ENCODE measurements around the gene CATSPERD. TPM values are rescaled to one million over a fixed set of nuclear protein-coding genes. Genes with fewer than 3 reads are reported as not detected.

The CATSPERD gene
- total RNA-seq, 4 donors from 2014 or later: 0.27 to 0.47 TPM; not detected in 2

DNA sequence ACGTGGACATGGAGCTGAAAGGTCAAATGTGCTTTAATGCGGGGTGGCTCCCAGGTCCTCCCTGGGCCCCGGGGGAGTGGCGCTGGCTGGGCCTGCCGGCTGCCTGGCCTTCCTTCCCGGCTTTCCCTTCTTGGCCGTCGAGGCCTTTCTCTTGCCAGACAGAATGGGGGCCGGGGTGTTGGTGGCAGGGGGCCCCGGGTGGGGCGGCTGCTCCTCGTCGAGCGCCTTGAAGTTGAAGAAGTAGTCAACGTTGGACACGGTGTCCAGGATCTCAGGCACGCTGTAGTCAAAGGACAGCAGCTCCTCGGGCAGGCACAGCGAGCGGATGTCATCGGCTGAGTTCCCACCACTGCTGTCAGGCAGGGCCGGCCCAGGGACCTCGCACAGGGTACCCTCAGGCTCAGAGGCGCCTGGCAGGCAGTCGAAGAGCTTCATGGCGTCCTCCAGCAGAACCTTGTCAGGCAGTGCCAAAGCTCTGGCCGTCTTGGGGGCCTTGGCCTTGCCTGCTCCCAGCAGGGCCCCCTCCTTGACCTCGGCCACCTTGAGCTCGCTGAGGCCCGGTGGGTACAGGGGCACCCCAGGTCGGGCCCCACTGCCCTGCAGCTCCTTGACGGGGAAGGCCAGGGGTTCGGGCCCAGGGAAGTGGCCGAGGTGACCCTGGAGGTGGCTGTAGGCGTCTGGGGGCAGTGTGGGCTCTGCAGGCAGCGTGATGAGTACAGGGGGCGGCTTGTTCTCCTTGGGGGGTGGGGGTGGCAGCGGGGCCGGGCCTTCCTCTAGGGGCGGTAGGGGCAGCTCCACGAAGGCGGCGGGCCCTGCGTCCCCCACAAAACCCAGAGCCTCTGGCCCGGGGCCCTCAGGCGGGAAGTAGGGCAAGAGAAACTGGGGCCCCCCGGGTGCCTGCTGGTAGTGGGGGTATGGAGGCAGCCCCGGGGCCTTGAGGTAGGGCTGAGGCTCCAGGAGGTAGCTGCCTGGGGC lies 62.8 kb downstream of the CATSPERD start:
- no peak overlapping the region for H3K4me3 ChIP-seq
- H3K36me3 ChIP-seq: peaks cover 0 to 56% of the 10 kb centered on the region in 2 donors
- no peaks in the 10 kb centered on the region for H3K4me1 ChIP-seq
- H3K27ac ChIP-seq: no peak overlapping the region
- no peak for ATAC-seq
- WGBS, 2 donors (ENCODE audit: low coverage in 1 of 2): no CpG with 5 or more reads among the region's 48 CpGs
- H3K27me3 ChIP-seq: no peaks in the 10 kb centered on the region
- H3K9me3 ChIP-seq: no peaks in the 10 kb centered on the region
- TF ChIP-seq POLR2AphosphoS5 (IDR thresholded peaks at IDR 0.05): no peak
- no peak for TF ChIP-seq EP300 (IDR thresholded peaks at IDR 0.05)
- no peak for TF ChIP-seq POLR2A (IDR thresholded peaks at IDR 0.05)
- TF ChIP-seq, protein P1, sequence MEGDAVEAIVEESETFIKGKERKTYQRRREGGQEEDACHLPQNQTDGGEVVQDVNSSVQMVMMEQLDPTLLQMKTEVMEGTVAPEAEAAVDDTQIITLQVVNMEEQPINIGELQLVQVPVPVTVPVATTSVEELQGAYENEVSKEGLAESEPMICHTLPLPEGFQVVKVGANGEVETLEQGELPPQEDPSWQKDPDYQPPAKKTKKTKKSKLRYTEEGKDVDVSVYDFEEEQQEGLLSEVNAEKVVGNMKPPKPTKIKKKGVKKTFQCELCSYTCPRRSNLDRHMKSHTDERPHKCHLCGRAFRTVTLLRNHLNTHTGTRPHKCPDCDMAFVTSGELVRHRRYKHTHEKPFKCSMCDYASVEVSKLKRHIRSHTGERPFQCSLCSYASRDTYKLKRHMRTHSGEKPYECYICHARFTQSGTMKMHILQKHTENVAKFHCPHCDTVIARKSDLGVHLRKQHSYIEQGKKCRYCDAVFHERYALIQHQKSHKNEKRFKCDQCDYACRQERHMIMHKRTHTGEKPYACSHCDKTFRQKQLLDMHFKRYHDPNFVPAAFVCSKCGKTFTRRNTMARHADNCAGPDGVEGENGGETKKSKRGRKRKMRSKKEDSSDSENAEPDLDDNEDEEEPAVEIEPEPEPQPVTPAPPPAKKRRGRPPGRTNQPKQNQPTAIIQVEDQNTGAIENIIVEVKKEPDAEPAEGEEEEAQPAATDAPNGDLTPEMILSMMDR (IDR thresholded peaks at IDR 0.05): no peak

DNA sequence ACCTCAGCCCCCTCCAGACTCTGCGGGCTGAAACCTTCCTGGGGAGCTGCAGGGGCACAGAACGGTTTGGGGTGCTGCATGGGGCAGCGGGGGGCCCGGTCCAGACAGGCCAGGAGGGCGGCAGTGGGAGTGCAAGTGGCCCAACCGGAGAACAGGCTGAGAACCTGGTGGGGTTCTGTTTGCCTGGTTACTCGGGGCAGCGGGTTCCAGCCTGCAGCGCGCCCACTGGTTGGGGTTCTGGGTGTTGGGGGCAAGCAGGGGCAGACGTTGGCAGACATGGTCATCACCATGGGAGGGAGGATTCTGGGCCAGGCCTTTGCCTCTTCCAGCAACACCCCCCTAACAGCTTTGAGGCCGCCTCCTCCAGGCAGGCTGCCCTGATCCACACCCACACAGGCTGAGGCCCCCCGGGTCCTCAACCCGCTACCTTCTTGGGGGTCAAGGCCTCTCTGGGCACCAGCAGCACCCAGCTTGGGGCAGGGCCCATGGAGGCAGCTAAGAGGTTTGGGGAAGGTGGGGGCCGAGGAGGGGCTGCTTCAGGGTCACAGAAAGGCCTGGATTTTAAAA lies 64.2 kb downstream of the CATSPERD start, which contains the start of gene PRR22:
Gene PRR22 (minus strand): TSS at position 166 of the 567 bp plus-strand sequence. CDS start 86 bp downstream, at position 80.
- no peak for ATAC-seq
- H3K4me3 ChIP-seq: no peak within 1 kb of the TSS
- no peaks in the 10 kb centered on the region for H3K27me3 ChIP-seq
- WGBS, 2 donors (ENCODE audit: low coverage in 1 of 2): 92% methylated on average over 5 of the region's 15 CpGs; no CpG with 5 or more reads in 1 of the 2 donors
- H3K36me3 ChIP-seq: peaks cover 0 to 70% of the 10 kb centered on the region in 2 donors
- peaks cover 0 to 2% (median 0%) of the 10 kb centered on the region in 3 donors for H3K4me1 ChIP-seq
- H3K9me3 ChIP-seq: no peaks in the 10 kb centered on the region
- no peak within 1 kb of the TSS for H3K27ac ChIP-seq
- no peak for TF ChIP-seq EP300 (IDR thresholded peaks at IDR 0.05)

DNA sequence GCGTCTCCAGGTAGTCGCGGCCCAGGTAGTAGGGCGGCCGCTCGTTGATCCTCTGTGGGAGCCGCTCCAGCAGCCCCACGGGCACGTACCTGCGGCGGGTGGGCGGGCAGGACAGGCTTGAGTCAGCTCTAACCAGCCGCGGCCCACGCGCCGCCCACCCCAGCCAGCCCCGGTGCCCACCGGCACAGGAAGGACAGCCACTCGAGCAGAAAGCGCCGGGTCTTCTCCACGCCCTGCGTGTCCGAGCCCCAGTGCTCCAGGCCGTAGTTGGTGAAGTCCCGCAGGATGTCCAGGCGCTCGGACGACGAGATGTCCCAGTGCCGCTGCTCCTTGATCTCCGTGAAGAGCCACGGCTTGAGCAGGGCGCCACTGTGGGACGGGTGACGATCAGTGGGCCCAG lies 65.0 kb downstream of the CATSPERD start:
- Histone ChIP-seq H3K4me3 (no peak overlapping the region), H3K4me1 (peaks cover 0 to 10% (median 6%) of the 10 kb centered on the region in 3 donors), H3K36me3 (peaks cover 0 to 75% of the 10 kb centered on the region in 2 donors), H3K9me3 (no peaks in the 10 kb centered on the region), H3K27ac (no peak overlapping the region), H3K27me3 (no peaks in the 10 kb centered on the region)
- TF ChIP-seq, protein P1 (IDR thresholded peaks at IDR 0.05): no peak
- no peak for TF ChIP-seq POLR2A (IDR thresholded peaks at IDR 0.05)
- no peak for TF ChIP-seq EP300 (IDR thresholded peaks at IDR 0.05)
- no peak for TF ChIP-seq POLR2AphosphoS5 (IDR thresholded peaks at IDR 0.05)
- no peak for ATAC-seq
- no CpG with 5 or more reads among the region's 37 CpGs for WGBS, 2 donors (ENCODE audit: low coverage in 1 of 2)

DNA sequence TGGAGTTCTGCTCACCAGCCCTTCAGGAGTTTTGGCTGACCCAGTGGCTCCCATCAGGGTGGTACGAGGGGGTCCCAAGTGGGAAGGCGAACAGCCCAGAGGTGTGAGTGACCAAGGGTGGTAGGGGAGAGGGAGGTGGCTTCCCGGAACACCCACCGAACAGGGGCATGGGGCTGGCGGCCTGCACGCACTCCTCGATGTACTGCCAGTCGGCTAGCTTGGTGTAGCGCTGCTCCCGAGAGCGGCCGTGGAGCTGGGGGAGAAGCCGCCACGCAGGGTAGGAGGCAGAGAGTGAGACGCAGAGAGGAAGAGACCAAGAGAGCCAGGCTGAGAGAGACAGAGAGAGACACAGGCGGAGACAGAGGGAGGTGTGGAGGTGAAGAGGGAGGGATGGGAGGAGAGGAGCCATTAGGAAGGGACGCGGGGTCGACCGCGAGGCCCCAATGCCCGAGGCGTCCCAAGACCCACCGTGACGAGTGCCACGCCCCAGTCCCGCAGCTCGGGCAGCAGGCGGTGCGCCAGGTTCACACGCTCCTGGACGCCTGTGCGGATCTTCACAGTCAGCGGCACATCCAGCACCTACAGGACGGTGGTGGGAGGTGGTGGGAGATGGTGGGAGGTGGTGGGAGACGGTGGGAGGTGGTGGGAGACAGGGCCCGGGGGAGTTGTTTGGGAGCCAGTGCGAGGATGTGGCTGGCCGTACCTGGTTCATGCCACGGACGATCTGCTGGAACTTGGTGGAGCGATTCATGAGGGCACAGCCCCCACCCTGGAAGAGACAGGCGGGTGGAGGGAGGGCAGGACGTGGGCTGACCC lies 66.4 kb downstream of the CATSPERD start:
- Histone ChIP-seq H3K4me1 (peaks cover 0 to 10% (median 6%) of the 10 kb centered on the region in 3 donors), H3K27me3 (no peaks in the 10 kb centered on the region), H3K27ac (no peak overlapping the region), H3K9me3 (no peaks in the 10 kb centered on the region), H3K36me3 (peaks cover 0 to 75% of the 10 kb centered on the region in 2 donors), H3K4me3 (no peak overlapping the region)
- TF ChIP-seq POLR2A (IDR thresholded peaks at IDR 0.05) (no peak), EP300 (IDR thresholded peaks at IDR 0.05) (no peak)
- TF ChIP-seq, protein P1 (IDR thresholded peaks at IDR 0.05): no peak
- 80 to 81% methylated on average over 8 to 9 of the region's 44 CpGs for WGBS, 2 donors (ENCODE audit: low coverage in 1 of 2)
- no peak for ATAC-seq

All from gastroesophageal sphincter (tissue), 4 donors.